Daoy (cell line): Measurements from ENCODE around the gene ATP5F1D. TPM values are rescaled to one million over a fixed set of nuclear protein-coding genes. Genes with fewer than 3 reads are reported as not detected.
A peak's percentile ranks its signal among the peaks of the same experiment; 100 is the strongest.
"Not testable (repeated sequence)": the region's sequence is repeated elsewhere in the genome, so short reads cannot be mapped to it uniquely, and the experiment has no call there.

Experiments used
- DNase-seq: peaks from one replicate; pipeline ENCODE4 v3.0.0-alpha.2; 2015; ENCODE audit warnings: low read depth
- total RNA-seq: library from RNA; depleted of rRNA; stranded (reverse); fragments of >200 nt; shearing (Covaris generic); gene quantifications from 2 replicates; pipeline ENCODE4 v1.2.3, GENCODE V29; 2014

ATP5F1D gene
- total RNA-seq, 1 experiment from 2014 or later = 41.4 TPM

GRCh38 chr19:1246265-1247087 lies 4.9 kb downstream of the ATP5F1D start:
- DNase-seq = not testable (repeated sequence)

DNA sequence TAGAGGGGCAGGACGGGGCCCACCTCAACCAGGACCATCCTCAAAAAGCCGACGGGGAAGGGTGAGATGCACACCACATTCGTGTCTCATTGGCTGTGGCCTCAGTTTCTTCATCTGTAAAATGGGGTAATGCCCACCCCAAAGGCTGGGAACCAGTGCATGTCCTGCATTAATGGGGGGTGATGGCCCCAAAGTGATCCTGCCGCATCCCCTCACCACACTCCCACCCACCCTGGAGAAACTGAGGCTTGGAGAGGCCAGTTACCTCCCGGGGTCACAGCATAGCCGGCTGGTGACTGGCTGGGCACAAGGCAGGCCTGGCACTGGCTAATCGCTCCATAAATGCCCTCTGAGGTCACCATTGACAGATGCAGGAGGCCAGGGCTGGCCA lies 6.2 kb downstream of the ATP5F1D start:
- no peak for DNase-seq

DNA sequence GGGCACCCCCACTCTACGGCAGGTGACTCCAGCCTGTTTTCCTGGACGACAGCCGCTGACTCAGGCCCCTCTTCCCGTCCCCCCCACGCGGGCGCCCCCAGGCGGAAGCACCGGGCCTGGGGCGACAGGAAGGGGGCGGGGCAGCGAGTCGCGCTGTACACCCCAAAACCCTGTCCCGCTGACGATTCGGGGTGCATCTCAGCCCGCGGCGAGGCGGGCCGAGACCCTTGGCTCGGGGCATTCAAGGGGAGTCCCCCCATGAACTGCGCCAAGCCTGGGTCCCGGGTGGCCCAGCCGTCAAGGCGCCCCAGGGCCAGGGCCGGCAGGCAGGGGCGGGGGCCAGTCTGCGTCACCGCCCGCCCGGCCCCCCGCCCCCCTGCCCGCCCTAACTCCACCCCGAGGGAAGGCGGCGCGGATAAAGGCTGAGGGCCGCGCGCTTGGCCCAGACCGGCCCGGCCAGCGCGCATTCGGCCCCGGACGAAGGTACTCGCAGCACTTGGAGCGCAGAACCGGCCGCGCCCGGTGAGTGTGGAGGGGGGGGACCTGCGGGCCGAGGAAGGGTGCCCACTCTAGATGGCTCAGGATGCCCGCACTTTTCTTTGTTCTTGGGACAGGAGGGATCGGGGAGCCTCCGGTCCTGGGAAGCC lies 6.7 kb downstream of the ATP5F1D start, which contains the start of gene MIDN:
Gene MIDN (plus strand): TSS at position 445 of the 647 bp plus-strand sequence. CDS start 1,714 bp downstream, outside the sequence.
- DNase-seq = peak; percentile 92

GRCh38 chr19:1248786-1249297 lies 7.3 kb downstream of the ATP5F1D start:
- peak; percentile 90 for DNase-seq

GRCh38 chr19:1249298-1249989 lies 7.9 kb downstream of the ATP5F1D start:
- DNase-seq = peak; percentile 98

DNA sequence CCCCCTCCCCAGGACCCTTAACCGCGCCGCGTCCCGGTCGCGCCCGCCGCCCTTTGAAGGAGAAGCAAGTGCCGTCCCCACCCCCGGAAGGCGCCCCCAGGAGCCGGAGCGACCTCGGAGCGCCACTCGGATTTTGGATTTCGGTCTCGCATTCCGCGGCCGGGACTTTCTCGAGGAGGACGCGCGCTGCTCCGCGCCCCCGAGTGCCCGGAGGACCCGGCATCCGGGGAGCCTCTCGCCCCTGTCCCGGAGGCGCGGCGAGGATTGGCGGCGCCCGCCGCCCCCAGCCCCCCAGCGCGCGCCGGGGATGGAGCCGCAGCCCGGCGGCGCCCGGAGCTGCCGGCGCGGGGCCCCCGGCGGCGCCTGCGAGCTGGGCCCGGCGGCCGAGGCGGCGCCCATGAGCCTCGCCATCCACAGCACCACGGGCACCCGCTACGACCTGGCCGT lies 8.5 kb downstream of the ATP5F1D start:
- DNase-seq = no peak

- peak; percentile 61 for DNase-seq
Measured at GRCh38 chr19:1250437-1251260, 9.1 kb downstream of the ATP5F1D start.

DNA sequence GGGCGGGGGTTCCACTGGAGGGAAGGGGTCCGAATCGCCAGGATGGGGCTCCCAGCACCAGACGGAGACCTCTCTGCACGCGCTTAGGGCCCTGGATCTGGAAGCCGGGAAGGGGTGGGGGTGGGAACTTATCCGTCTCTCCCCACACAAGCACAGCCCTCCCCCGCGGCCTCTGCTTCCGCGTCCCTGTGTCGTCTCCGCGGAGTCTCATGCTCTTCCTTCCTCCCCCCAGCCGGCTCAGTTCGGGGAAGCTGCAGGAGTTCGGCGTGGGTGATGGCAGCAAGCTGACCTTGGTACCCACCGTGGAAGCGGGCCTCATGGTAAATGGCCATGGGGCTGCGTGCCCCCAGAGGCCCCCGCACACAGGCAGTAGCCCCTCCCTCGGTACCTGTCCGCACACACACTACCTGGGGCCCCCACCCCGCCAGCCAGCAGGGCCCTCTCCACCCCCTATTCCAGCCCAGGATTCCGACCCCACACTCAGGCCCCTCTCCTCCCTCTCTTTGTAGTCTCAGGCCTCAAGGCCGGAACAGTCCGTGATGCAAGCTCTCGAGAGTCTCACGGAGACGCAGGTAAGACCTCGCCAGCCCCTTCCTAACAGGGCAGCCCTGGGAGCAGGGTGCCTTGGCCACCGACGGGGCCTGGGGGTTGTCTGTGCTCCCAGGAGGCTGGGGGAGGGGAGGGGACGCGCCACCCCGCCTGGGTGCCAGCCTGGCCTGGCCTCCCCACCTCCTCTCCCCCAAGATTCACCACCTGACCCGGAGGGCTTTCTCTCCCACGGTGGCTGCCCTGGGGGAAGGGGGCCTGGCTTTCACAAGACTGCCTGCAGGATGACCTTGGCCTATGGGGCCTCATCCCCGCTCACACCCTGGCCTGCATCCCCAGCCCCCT lies 10.0 kb downstream of the ATP5F1D start:
- peak; percentile 82 for DNase-seq

- DNase-seq = peak; percentile 97
Measured at GRCh38 chr19:1252221-1252820, 10.8 kb downstream of the ATP5F1D start.

- DNase-seq = peak; percentile 97
Measured at GRCh38 chr19:1252821-1253513, 11.4 kb downstream of the ATP5F1D start.

DNA sequence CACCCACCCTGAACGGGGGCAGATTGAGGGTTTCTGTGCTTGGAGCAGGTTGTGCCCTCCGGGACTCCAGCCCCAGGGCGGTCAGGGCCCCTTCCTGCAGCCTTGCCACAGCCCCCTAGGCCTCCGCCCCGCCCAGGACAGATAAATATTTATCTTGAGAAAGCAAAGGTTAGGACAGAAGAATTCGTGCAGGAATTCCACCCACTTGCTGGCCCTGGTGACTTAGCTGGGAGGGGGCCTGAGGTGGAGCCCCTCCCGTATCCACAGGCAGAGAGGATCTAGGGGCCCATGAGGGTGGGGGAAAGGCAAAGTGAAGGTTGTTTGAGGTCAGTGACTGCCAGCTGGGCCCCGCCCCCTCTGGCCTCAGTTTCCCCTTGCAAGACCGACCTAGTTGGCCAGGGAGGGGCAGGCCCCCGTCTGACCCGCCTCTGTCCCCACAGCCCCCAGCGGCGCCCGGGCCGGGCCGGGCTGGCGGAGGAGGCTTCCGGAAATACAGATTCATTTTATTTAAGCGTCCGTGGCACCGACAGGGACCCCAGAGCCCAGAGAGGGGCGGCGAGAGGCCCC lies 12.0 kb downstream of the ATP5F1D start:
- no peak for DNase-seq

GRCh38 chr19:1254081-1254527 lies 12.6 kb downstream of the ATP5F1D start:
- DNase-seq = no peak

- no peak for DNase-seq
Measured at GRCh38 chr19:1254530-1255185, 13.1 kb downstream of the ATP5F1D start.

DNA sequence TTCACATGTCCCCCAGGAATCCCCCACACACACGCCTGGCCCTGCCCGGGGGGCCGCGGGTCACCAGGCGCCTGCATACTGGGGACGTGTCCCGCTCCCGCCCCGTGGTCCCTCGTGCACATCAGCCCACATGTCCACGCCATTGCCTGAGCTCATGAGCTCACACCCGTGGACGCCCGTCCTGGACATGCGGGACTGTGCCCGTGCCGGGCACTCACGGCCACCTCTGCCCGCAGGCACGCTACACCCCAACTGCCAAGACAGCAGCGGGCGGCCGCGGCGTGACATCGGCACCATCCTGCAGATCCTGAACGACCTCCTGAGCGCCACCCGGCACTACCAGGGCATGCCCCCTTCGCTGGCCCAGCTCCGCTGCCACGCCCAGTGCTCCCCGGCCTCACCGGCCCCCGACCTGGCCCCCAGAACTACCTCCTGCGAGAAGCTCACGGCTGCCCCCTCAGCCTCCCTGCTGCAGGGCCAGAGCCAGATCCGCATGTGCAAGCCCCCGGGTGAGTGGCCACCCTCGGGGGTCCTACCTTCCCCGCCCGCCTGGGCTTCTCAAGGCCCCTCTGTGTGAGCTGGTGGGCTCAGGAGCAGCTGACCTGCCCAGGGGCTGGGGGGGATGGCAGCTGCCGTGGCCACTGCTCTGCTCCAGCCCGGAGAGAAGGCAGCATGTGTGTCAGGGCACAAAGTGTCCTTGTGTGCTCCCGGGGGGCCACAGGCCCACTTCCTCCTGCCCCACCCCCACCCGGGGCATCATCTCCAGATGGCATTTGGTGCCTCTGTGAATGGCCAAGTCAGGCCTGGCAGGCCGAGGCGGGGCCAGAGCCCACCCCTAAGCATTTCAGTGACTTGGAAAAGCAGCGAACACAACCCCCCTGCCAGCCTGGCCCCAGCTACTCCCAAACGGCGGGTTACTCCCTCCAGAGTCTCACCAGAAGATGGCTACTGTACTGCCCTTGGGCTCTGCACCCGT lies 13.9 kb downstream of the ATP5F1D start:
- no peak for DNase-seq

DNA sequence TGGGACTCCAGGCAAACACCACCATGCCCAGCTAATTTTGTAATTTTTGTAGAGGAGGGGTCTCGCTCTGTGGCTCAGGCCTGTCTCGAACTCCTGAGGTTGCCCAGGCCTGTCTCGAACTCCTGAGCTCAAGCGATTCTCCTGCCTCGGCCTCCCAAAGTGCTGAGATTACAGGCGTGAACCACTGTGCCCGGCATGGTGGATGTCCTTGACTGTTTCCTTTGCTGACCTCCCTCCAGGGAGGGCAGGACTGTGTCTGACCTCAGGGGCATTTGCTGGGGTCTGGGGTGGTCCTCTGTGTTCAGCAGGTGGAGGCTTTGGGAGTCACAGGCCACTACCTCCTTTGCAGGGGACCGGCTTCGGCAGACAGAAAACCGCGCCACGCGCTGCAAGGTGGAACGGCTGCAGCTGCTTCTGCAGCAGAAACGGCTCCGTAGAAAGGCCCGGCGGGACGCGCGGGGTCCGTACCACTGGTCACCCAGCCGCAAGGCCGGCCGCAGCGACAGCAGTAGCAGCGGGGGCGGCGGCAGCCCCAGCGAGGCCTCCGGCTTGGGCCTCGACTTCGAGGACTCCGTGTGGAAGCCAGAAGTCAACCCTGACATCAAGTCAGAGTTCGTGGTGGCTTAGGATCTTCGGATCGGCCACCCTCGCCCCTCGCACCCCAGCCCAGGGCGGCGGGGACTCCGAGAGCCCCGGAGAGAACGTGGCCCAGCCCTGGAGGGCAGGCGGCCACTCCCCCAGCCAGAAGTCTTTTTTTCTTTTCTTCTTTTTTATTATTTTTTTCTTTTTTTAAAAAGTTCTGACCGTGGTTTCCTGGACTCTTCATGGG lies 15.3 kb downstream of the ATP5F1D start:
- no peak for DNase-seq
